Measurements from ENCODE around the gene HIGD1C. TPM values are rescaled to one million over a fixed set of nuclear protein-coding genes. Genes with fewer than 3 reads are reported as not detected.

The HIGD1C gene
- total RNA-seq, 1 experiment from 2014 or later = not detected

- no peaks in the 10 kb centered on the region for H3K9me3 Mint-ChIP-seq
- peaks cover 28 to 76% (median 65%) of the 10 kb centered on the region in 3 experiments; a peak in 6 of 7 replicates for H3K36me3 Mint-ChIP-seq (ENCODE audit: insufficient read depth in 1 of 3, low read depth in 3 of 3)
- Histone ChIP-seq H3K79me1 (ENCODE audit: insufficient read depth, low read depth, low read length, poor library complexity, severe bottlenecking) (no peaks in the 10 kb centered on the region), H2AFZ (ENCODE audit: low read length) (no peak overlapping the region), H3K4me1 (ENCODE audit: insufficient read depth, low read length) (no peaks in the 10 kb centered on the region), H3K14ac (ENCODE audit: insufficient read depth, low read length) (no peak overlapping the region), H2BK5ac (ENCODE audit: insufficient read length, low read length) (no peak overlapping the region), H3K27me3 (ENCODE audit: insufficient read depth, low read length) (no peaks in the 10 kb centered on the region), H3K4me2 (ENCODE audit: insufficient read depth, insufficient read length, low read length) (no peak overlapping the region), H3K56ac (ENCODE audit: insufficient read length, low read depth, low read length) (no peak overlapping the region), H3T11ph (ENCODE audit: low read length) (no peak overlapping the region), H3K79me2 (ENCODE audit: insufficient read depth, low read length) (no peaks in the 10 kb centered on the region), H3K23ac (ENCODE audit: insufficient read length, low read depth, low read length) (no peak overlapping the region), H2BK20ac (ENCODE audit: low read depth, low read length, poor library complexity, severe bottlenecking) (no peak overlapping the region), H3K4ac (ENCODE audit: low read depth, low read length) (no peak overlapping the region), H2BK120ac (ENCODE audit: low read depth, low read length, poor library complexity, severe bottlenecking) (no peak overlapping the region), H4K91ac (ENCODE audit: insufficient read length, low read depth, low read length) (no peak overlapping the region), H4K8ac (replicated peaks; ENCODE audit: insufficient read length, low read depth, low read length) (no peak overlapping the region), H2AK5ac (ENCODE audit: insufficient read length, low read length) (no peak overlapping the region), H2BK12ac (ENCODE audit: insufficient read length, low read depth, low read length) (no peak overlapping the region), H3K18ac (ENCODE audit: insufficient read length, low read depth, low read length) (no peak overlapping the region), H4K5ac (ENCODE audit: insufficient read length, low read depth, low read length) (no peak overlapping the region), H3K27ac (ENCODE audit: insufficient read length, low read depth, low read length) (no peak overlapping the region), H3K23me2 (ENCODE audit: insufficient read length, low read depth, low read length, poor library complexity, severe bottlenecking) (no peaks in the 10 kb centered on the region), H4K20me1 (ENCODE audit: control insufficient read depth, insufficient read depth, insufficient read length) (no peaks in the 10 kb centered on the region), H3K9me3 (ENCODE audit: control insufficient read depth, low read depth, low read length) (no peaks in the 10 kb centered on the region), H3K9ac (ENCODE audit: extremely low read depth, insufficient read length, low read length) (no peak overlapping the region), H2BK15ac (ENCODE audit: low read depth, low read length) (no peak overlapping the region)
- DNase-seq = no peak
- TF ChIP-seq CTCF (conservative IDR thresholded peaks at IDR 0.05) = no peak
- no peaks in the 10 kb centered on the region for H3K27me3 Mint-ChIP-seq (ENCODE audit: low read depth)
- no peak overlapping the region for H3K4me3 Mint-ChIP-seq
- no peaks in the 10 kb centered on the region for H3K4me1 Mint-ChIP-seq
- no CpG with 5 or more reads among the region's 2 CpGs for WGBS (ENCODE audit: extremely low coverage, insufficient read length, low lambda C conversion rate)
- no peak overlapping the region for H3K27ac Mint-ChIP-seq
Measured at GRCh38 chr12:50992819-50993218, 40.5 kb downstream of the HIGD1C start.

Data from H9 (cell line).